ENCODE measurements around the gene METTL26.

Gene METTL26

DNA sequence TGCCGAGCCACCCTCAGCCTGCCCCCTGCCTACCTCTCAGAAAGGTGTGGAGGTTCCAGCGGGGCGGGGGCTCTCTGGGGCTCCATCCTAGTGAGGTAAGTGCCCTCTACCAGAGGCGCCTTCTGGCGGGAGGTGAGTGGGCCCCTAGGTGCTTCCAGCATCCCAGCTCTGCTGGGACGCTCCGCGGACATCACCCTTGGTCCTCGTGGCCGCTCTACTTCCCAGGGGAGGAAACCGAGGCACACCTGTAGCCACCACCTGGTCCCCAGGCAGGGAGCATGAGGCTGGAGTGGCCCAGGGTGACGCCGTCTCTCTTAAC lies 6.9 kb upstream of the METTL26 start:
- no peaks in the 10 kb centered on the region for H3K36me3 Mint-ChIP-seq
- peaks cover 29% of the 10 kb centered on the region for H3K4me1 Mint-ChIP-seq
- H3K27ac Mint-ChIP-seq = peak overlapping the region; percentile 63
- DNase-seq (ENCODE audit: low spot score in 2 of 2) (no peak), ATAC-seq (ENCODE audit: low read depth) (no peak)
- no peaks in the 10 kb centered on the region for H3K27me3 Mint-ChIP-seq
- H3K9me3 Mint-ChIP-seq = no peaks in the 10 kb centered on the region
- H3K4me3 Mint-ChIP-seq = peak overlapping the region; percentile 81

GRCh38 chr16:642189-643049 lies 6.3 kb upstream of the METTL26 start:
- H3K9me3 Mint-ChIP-seq = no peaks in the 10 kb centered on the region
- peaks cover 26% of the 10 kb centered on the region for H3K4me1 Mint-ChIP-seq
- H3K36me3 Mint-ChIP-seq = no peaks in the 10 kb centered on the region
- peak overlapping the region; percentile 81 for H3K4me3 Mint-ChIP-seq
- peak; percentile 53 for ATAC-seq (ENCODE audit: low read depth)
- H3K27ac Mint-ChIP-seq = peak overlapping the region; percentile 63
- no peak for DNase-seq (ENCODE audit: low spot score in 2 of 2)
- no peaks in the 10 kb centered on the region for H3K27me3 Mint-ChIP-seq

GRCh38 chr16:641326-642188 lies 5.5 kb upstream of the METTL26 start, which contains the start of gene MCRIP2:
Gene MCRIP2, plus strand, starts transcription at chr16:641828. Its CDS starts 164 bp downstream, at chr16:641992.
- DNase-seq (ENCODE audit: low spot score in 2 of 2) = peak in 1 of 2 donors; percentile 68
- Mint-ChIP-seq H3K4me3 (peak within 1 kb of the TSS; percentile 81), H3K4me1 (peaks cover 24% of the 10 kb centered on the region), H3K9me3 (no peaks in the 10 kb centered on the region), H3K27ac (peak within 1 kb of the TSS; percentile 63), H3K36me3 (no peaks in the 10 kb centered on the region), H3K27me3 (no peaks in the 10 kb centered on the region)
- ATAC-seq (ENCODE audit: low read depth) = peak; percentile 36

- H3K9me3 Mint-ChIP-seq = no peaks in the 10 kb centered on the region
- no peak for DNase-seq (ENCODE audit: low spot score in 2 of 2)
- ATAC-seq (ENCODE audit: low read depth) = no peak
- no peaks in the 10 kb centered on the region for H3K27me3 Mint-ChIP-seq
- H3K4me3 Mint-ChIP-seq = peak overlapping the region; percentile 77
- peak overlapping the region; percentile 20 for H3K27ac Mint-ChIP-seq
- H3K4me1 Mint-ChIP-seq = peaks cover 22% of the 10 kb centered on the region
- no peaks in the 10 kb centered on the region for H3K36me3 Mint-ChIP-seq
Measured at GRCh38 chr16:640614-641013, 4.5 kb upstream of the METTL26 start.

- H3K27me3 Mint-ChIP-seq = no peaks in the 10 kb centered on the region
- no peak overlapping the region for H3K27ac Mint-ChIP-seq
- no peak for ATAC-seq (ENCODE audit: low read depth)
- H3K9me3 Mint-ChIP-seq = no peaks in the 10 kb centered on the region
- no peaks in the 10 kb centered on the region for H3K36me3 Mint-ChIP-seq
- H3K4me1 Mint-ChIP-seq = peaks cover 13% of the 10 kb centered on the region
- no peak for DNase-seq (ENCODE audit: low spot score in 2 of 2)
- H3K4me3 Mint-ChIP-seq = peak overlapping the region; percentile 11
Measured at GRCh38 chr16:638836-639235, 2.7 kb upstream of the METTL26 start.

GRCh38 chr16:638034-638543 lies 2.0 kb upstream of the METTL26 start:
- Mint-ChIP-seq H3K4me3 (peak overlapping the region; percentile 14), H3K27ac (no peak overlapping the region), H3K36me3 (no peaks in the 10 kb centered on the region), H3K27me3 (no peaks in the 10 kb centered on the region), H3K9me3 (no peaks in the 10 kb centered on the region), H3K4me1 (peaks cover 13% of the 10 kb centered on the region)
- DNase-seq (ENCODE audit: low spot score in 2 of 2) = no peak
- ATAC-seq (ENCODE audit: low read depth) = no peak

GRCh38 chr16:637081-638018 lies 1.2 kb upstream of the METTL26 start:
- no peak for DNase-seq (ENCODE audit: low spot score in 2 of 2)
- Mint-ChIP-seq H3K9me3 (no peaks in the 10 kb centered on the region), H3K4me3 (peak overlapping the region; percentile 96), H3K4me1 (peaks cover 10% of the 10 kb centered on the region), H3K27ac (peak overlapping the region; percentile 99), H3K36me3 (no peaks in the 10 kb centered on the region), H3K27me3 (no peaks in the 10 kb centered on the region)
- ATAC-seq (ENCODE audit: low read depth) = peak; percentile 61

- Mint-ChIP-seq H3K27me3 (peaks cover 3% of the 10 kb centered on the region), H3K36me3 (no peaks in the 10 kb centered on the region), H3K4me3 (peak overlapping the region; percentile 96), H3K4me1 (peaks cover 13% of the 10 kb centered on the region), H3K9me3 (no peaks in the 10 kb centered on the region), H3K27ac (peak overlapping the region; percentile 99)
- no peak for DNase-seq (ENCODE audit: low spot score in 2 of 2)
- ATAC-seq (ENCODE audit: low read depth) = no peak
Measured at GRCh38 chr16:635573-636205, 416 bp downstream of the METTL26 start.

GRCh38 chr16:634996-635395 lies 1.1 kb downstream of the METTL26 start:
- H3K4me3 Mint-ChIP-seq = peak overlapping the region; percentile 82
- peaks cover 3% of the 10 kb centered on the region for H3K27me3 Mint-ChIP-seq
- no peaks in the 10 kb centered on the region for H3K36me3 Mint-ChIP-seq
- peaks cover 13% of the 10 kb centered on the region for H3K4me1 Mint-ChIP-seq
- DNase-seq (ENCODE audit: low spot score in 2 of 2) = no peak
- H3K9me3 Mint-ChIP-seq = no peaks in the 10 kb centered on the region
- no peak overlapping the region for H3K27ac Mint-ChIP-seq
- ATAC-seq (ENCODE audit: low read depth) = no peak

- no peaks in the 10 kb centered on the region for H3K9me3 Mint-ChIP-seq
- peaks cover 3% of the 10 kb centered on the region for H3K27me3 Mint-ChIP-seq
- peaks cover 13% of the 10 kb centered on the region for H3K4me1 Mint-ChIP-seq
- peak overlapping the region; percentile 61 for H3K4me3 Mint-ChIP-seq
- H3K27ac Mint-ChIP-seq = no peak overlapping the region
- DNase-seq (ENCODE audit: low spot score in 2 of 2) (no peak), ATAC-seq (ENCODE audit: low read depth) (no peak)
- H3K36me3 Mint-ChIP-seq = no peaks in the 10 kb centered on the region
Measured at GRCh38 chr16:634051-634670, 1.9 kb downstream of the METTL26 start.

DNA sequence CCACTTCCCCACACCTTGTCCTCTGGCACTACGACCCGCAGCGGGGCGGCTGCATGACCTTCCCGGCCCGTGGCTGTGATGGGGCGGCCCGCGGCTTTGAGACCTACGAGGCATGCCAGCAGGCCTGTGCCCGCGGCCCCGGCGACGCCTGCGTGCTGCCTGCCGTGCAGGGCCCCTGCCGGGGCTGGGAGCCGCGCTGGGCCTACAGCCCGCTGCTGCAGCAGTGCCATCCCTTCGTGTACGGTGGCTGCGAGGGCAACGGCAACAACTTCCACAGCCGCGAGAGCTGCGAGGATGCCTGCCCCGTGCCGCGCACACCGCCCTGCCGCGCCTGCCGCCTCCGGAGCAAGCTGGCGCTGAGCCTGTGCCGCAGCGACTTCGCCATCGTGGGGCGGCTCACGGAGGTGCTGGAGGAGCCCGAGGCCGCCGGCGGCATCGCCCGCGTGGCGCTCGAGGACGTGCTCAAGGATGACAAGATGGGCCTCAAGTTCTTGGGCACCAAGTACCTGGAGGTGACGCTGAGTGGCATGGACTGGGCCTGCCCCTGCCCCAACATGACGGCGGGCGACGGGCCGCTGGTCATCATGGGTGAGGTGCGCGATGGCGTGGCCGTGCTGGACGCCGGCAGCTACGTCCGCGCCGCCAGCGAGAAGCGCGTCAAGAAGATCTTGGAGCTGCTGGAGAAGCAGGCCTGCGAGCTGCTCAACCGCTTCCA lies 2.6 kb downstream of the METTL26 start:
- Mint-ChIP-seq H3K4me1 (peaks cover 10% of the 10 kb centered on the region), H3K9me3 (no peaks in the 10 kb centered on the region), H3K36me3 (no peaks in the 10 kb centered on the region), H3K4me3 (no peak overlapping the region), H3K27ac (no peak overlapping the region), H3K27me3 (peaks cover 3% of the 10 kb centered on the region)
- ATAC-seq (ENCODE audit: low read depth) = no peak
- no peak for DNase-seq (ENCODE audit: low spot score in 2 of 2)

All from memory B cell (primary cell).